KMS-11 (cell line): Measurements from ENCODE around the gene CCNJL.

Experiments
- H2AFZ ChIP-seq: fragments of 200-600 bp; sonication (generic); 2 replicates; pipeline ENCODE4 v1.6.1; 2016; ENCODE audit warnings: antibody characterized with exemption, mixed run types, low read depth
- H3K27ac ChIP-seq: fragments of 200-600 bp; sonication (generic); 2 replicates; pipeline ENCODE4 v1.6.1; 2016; ENCODE audit warnings: mild to moderate bottlenecking, mixed run types
- H3K27me3 ChIP-seq: fragments of 200-600 bp; sonication (generic); 2 replicates; pipeline ENCODE4 v1.6.1; 2017; ENCODE audit warnings: mild to moderate bottlenecking, low read depth, mixed run types, moderate library complexity; ENCODE audit not compliant: insufficient read depth
- H3K36me3 ChIP-seq: fragments of 200-600 bp; sonication (generic); 2 replicates; pipeline ENCODE4 v1.6.1; 2017; ENCODE audit warnings: mild to moderate bottlenecking, mixed run types; ENCODE audit not compliant: insufficient read depth
- H3K4me1 ChIP-seq: fragments of 200-600 bp; sonication (generic); 2 replicates; pipeline ENCODE4 v1.6.1; 2016; ENCODE audit warnings: mild to moderate bottlenecking, low read depth, mixed run types; ENCODE audit not compliant: poor library complexity, severe bottlenecking
- H3K4me2 ChIP-seq: fragments of 200-600 bp; sonication (generic); 2 replicates; pipeline ENCODE4 v1.7.0; 2016; ENCODE audit warnings: mild to moderate bottlenecking, mixed run types
- H3K4me3 ChIP-seq: fragments of 200-600 bp; sonication (generic); IDR thresholded peaks from 2 replicates; pipeline ENCODE4 v1.6.1; 2017; ENCODE audit warnings: low read depth, low read length, mixed read lengths; ENCODE audit not compliant: insufficient read depth
- H3K79me2 ChIP-seq: fragments of 200-600 bp; sonication (generic); 2 replicates; pipeline ENCODE4 v1.6.1; 2016; ENCODE audit warnings: low read depth, mixed run types; ENCODE audit not compliant: insufficient read depth
- H3K9ac ChIP-seq: fragments of 200-600 bp; sonication (generic); 2 replicates; pipeline ENCODE4 v1.6.1; 2016; ENCODE audit warnings: mild to moderate bottlenecking, mixed run types
- H4K20me1 ChIP-seq: fragments of 200-600 bp; sonication (generic); 2 replicates; pipeline ENCODE4 v1.6.1; 2016; ENCODE audit warnings: mild to moderate bottlenecking, mixed run types; ENCODE audit not compliant: insufficient read depth
- CTCF ChIP-seq: fragments of 200-600 bp; sonication (generic); conservative IDR thresholded peaks from 2 replicates; pipeline ENCODE4 v1.6.1; 2017; ENCODE audit warnings: low read depth, mild to moderate bottlenecking, antibody characterized with exemption, low read length, moderate library complexity, mixed read lengths

Gene CCNJL

GRCh38 chr5:160354666-160355065 lies 42.3 kb upstream of the CCNJL start:
- Histone ChIP-seq H3K36me3 (no peaks in the 10 kb centered on the region), H3K4me3 (no peak overlapping the region), H3K79me2 (no peaks in the 10 kb centered on the region), H4K20me1 (no peaks in the 10 kb centered on the region), H3K4me1 (no peaks in the 10 kb centered on the region), H2AFZ (no peak overlapping the region), H3K4me2 (no peak overlapping the region), H3K27me3 (no peaks in the 10 kb centered on the region), H3K27ac (no peak overlapping the region), H3K9ac (no peak overlapping the region)
- TF ChIP-seq CTCF, result no peak

- no peaks in the 10 kb centered on the region for H3K4me1 ChIP-seq
- no peaks in the 10 kb centered on the region for H4K20me1 ChIP-seq
- H3K36me3 ChIP-seq, result no peaks in the 10 kb centered on the region
- H3K9ac ChIP-seq, result no peak overlapping the region
- H3K4me3 ChIP-seq, result no peak overlapping the region
- H3K27ac ChIP-seq, result no peak overlapping the region
- TF ChIP-seq CTCF, result no peak
- H3K79me2 ChIP-seq, result no peaks in the 10 kb centered on the region
- H3K27me3 ChIP-seq, result no peaks in the 10 kb centered on the region
- H3K4me2 ChIP-seq, result no peak overlapping the region
- no peak overlapping the region for H2AFZ ChIP-seq
Observed at GRCh38 chr5:160353379-160353778, 41.0 kb upstream of the CCNJL start.

- Histone ChIP-seq H3K79me2 (no peaks in the 10 kb centered on the region), H3K27me3 (no peaks in the 10 kb centered on the region), H2AFZ (no peak overlapping the region), H3K36me3 (no peaks in the 10 kb centered on the region), H3K27ac (no peak overlapping the region), H4K20me1 (no peaks in the 10 kb centered on the region), H3K4me1 (no peaks in the 10 kb centered on the region), H3K9ac (no peak overlapping the region), H3K4me3 (no peak overlapping the region), H3K4me2 (no peak overlapping the region)
- no peak for TF ChIP-seq CTCF
Observed at GRCh38 chr5:160352308-160352707, 39.9 kb upstream of the CCNJL start.

GRCh38 chr5:160349935-160350303 lies 37.6 kb upstream of the CCNJL start:
- H3K27ac ChIP-seq, result no peak overlapping the region
- H3K27me3 ChIP-seq, result no peaks in the 10 kb centered on the region
- H3K79me2 ChIP-seq, result no peaks in the 10 kb centered on the region
- no peak for TF ChIP-seq CTCF
- no peaks in the 10 kb centered on the region for H3K36me3 ChIP-seq
- no peak overlapping the region for H3K9ac ChIP-seq
- no peak overlapping the region for H3K4me2 ChIP-seq
- H3K4me1 ChIP-seq, result no peaks in the 10 kb centered on the region
- H2AFZ ChIP-seq, result no peak overlapping the region
- H3K4me3 ChIP-seq, result no peak overlapping the region
- H4K20me1 ChIP-seq, result no peaks in the 10 kb centered on the region
